HepG2 (cell line): ENCODE measurements around the gene REPIN1. TPM values are rescaled to one million over a fixed set of nuclear protein-coding genes. Genes with fewer than 3 reads are reported as not detected.

Experiments used
- ARID2 ChIP-seq: sonication (generic); formaldehyde crosslinking; IDR thresholded peaks from 2 replicates; pipeline ENCODE4 v1.8.1; 2022; ENCODE audit warnings: mild to moderate bottlenecking, missing genetic modification reagents, borderline replicate concordance
- ERF ChIP-seq: IDR thresholded peaks from 2 replicates; pipeline ENCODE4 v1.6.1; 2018; ENCODE audit warnings: missing biosample characterization, missing genetic modification reagents
- HES4 ChIP-seq: sonication (generic); formaldehyde crosslinking; IDR thresholded peaks from 2 replicates; pipeline ENCODE4 v1.9.0; 2021; ENCODE audit warnings: mild to moderate bottlenecking, missing genetic modification reagents, borderline replicate concordance
- HHEX ChIP-seq: IDR thresholded peaks from 2 replicates; pipeline ENCODE4 v1.6.1; 2016; ENCODE audit warnings: control low read depth
- KLF16 ChIP-seq, 2 experiments: sonication (generic) in 1 of 2; formaldehyde crosslinking in 1 of 2; IDR thresholded peaks; 2 replicates each; pipeline versions ENCODE4 v1.6.1 to v1.8.0; 2016 to 2023; ENCODE audit warnings: missing genetic modification reagents in 2 of 2, missing compliant biosample characterization in 1 of 2
- KMT2A ChIP-seq: sonication (generic); formaldehyde crosslinking; IDR thresholded peaks from 2 replicates; pipeline ENCODE4 v1.4.0; 2020; ENCODE audit warnings: missing genetic modification reagents
- NR2C2 ChIP-seq: sonication (generic); formaldehyde crosslinking; IDR thresholded peaks from 2 replicates; pipeline ENCODE4 v1.4.0; 2020; ENCODE audit warnings: missing genetic modification reagents, mild to moderate bottlenecking, moderate library complexity, borderline replicate concordance
- NR2F1 ChIP-seq, 2 experiments: fragments of 450-650 bp in 1 of 2; formaldehyde crosslinking in 1 of 2; IDR thresholded peaks; 2 replicates each; pipeline versions ENCODE4 v1.5.0 to v1.6.1; 2016 to 2020; ENCODE audit warnings: mild to moderate bottlenecking in 1 of 2, missing compliant biosample characterization in 1 of 2, missing genetic modification reagents in 1 of 2, moderate library complexity in 1 of 2
- SAP130 ChIP-seq: IDR thresholded peaks from 2 replicates; pipeline ENCODE4 v1.6.1; 2016; ENCODE audit warnings: low read depth
- SATB2 ChIP-seq: sonication (generic); formaldehyde crosslinking; IDR thresholded peaks from 2 replicates; pipeline ENCODE4 v1.5.0; 2020; ENCODE audit warnings: missing genetic modification reagents
- SNRNP70 ChIP-seq: fragments of 200-400 bp; formaldehyde crosslinking; IDR thresholded peaks from 2 replicates; pipeline ENCODE4 v1.6.1; 2017; ENCODE audit warnings: mild to moderate bottlenecking, low read depth, low read length, moderate library complexity
- TARDBP ChIP-seq: sonication (generic); formaldehyde crosslinking; IDR thresholded peaks from 2 replicates; pipeline ENCODE4 v1.8.0; 2022; ENCODE audit warnings: mild to moderate bottlenecking, missing genetic modification reagents
- YEATS4 ChIP-seq: sonication (generic); formaldehyde crosslinking; IDR thresholded peaks from 2 replicates; pipeline ENCODE4 v1.4.0; 2020; ENCODE audit warnings: missing genetic modification reagents, borderline replicate concordance
- ZFYVE20 ChIP-seq: sonication (generic); formaldehyde crosslinking; IDR thresholded peaks from 2 replicates; pipeline ENCODE4 v1.8.0; 2023; ENCODE audit warnings: low read depth, mild to moderate bottlenecking, moderate library complexity, missing genetic modification reagents, borderline replicate concordance
- ZMYM3 ChIP-seq: sonication (generic); formaldehyde crosslinking; IDR thresholded peaks from 2 replicates; pipeline ENCODE4 v1.5.1; 2020; ENCODE audit warnings: mild to moderate bottlenecking, missing genetic modification reagents
- ZNF264 ChIP-seq: sonication (generic); formaldehyde crosslinking; IDR thresholded peaks from 2 replicates; pipeline ENCODE4 v1.4.0; 2020; ENCODE audit warnings: missing genetic modification reagents
- ZNF292 ChIP-seq: sonication (generic); formaldehyde crosslinking; IDR thresholded peaks from 2 replicates; pipeline ENCODE4 v1.8.1; 2022; ENCODE audit warnings: mild to moderate bottlenecking, low read depth, missing genetic modification reagents, borderline replicate concordance
- ZNF317 ChIP-seq: sonication (generic); formaldehyde crosslinking; IDR thresholded peaks from 2 replicates; pipeline ENCODE4 v1.5.0; 2020; ENCODE audit warnings: mild to moderate bottlenecking, missing genetic modification reagents
- ZNF619 ChIP-seq: sonication (generic); formaldehyde crosslinking; IDR thresholded peaks from 2 replicates; pipeline ENCODE4 v1.4.0; 2020; ENCODE audit warnings: mild to moderate bottlenecking, missing genetic modification reagents
- ZNF749 ChIP-seq: sonication (generic); formaldehyde crosslinking; IDR thresholded peaks from 2 replicates; pipeline ENCODE4 v1.8.0; 2022; ENCODE audit warnings: mild to moderate bottlenecking, missing genetic modification reagents, moderate library complexity, borderline replicate concordance
- polyA plus RNA-seq, 8 experiments: library from polyadenylated mRNA; depleted of rRNA in 3 of 8; stranded (reverse) in 7 of 8; unstranded in 1 of 8; fragments of >200 nt; fragmentation: Illumina TruSeq in 4 of 8; extraction: Trizol in 4 of 8; gene quantifications; 2 replicates each; pipeline versions ENCODE4 v1.2.1 to v1.2.3, GENCODE V29; 2011 to 2016; ENCODE audit warnings: low read depth in 4 of 8, missing spikeins in 1 of 8, mixed read lengths in 1 of 8; ENCODE audit not compliant: insufficient read depth in 1 of 8
- total RNA-seq, 5 experiments: library from RNA; depleted of rRNA; stranded (reverse); fragments of >200 nt; fragmentation: Illumina TruSeq; extraction: Trizol; gene quantifications; 2 replicates each; pipeline ENCODE4 v1.2.3, GENCODE V29; 2016; ENCODE audit warnings: low read depth in 1 of 5
- TF ChIP-seq, protein P1 (sequence below): sonication (generic); formaldehyde crosslinking; IDR thresholded peaks from 2 replicates; pipeline ENCODE4 v1.4.0; 2020; ENCODE audit warnings: mild to moderate bottlenecking, low read depth, missing genetic modification reagents
- TF ChIP-seq, protein P2 (sequence below): IDR thresholded peaks from 2 replicates; pipeline ENCODE4 v1.6.1; 2016; ENCODE audit warnings: low read depth, missing genetic modification reagents, missing compliant biosample characterization
- TF ChIP-seq, protein P3 (sequence below): sonication (generic); formaldehyde crosslinking; IDR thresholded peaks from 2 replicates; pipeline ENCODE4 v1.5.0; 2020; ENCODE audit warnings: mild to moderate bottlenecking, low read depth, missing genetic modification reagents, borderline replicate concordance

The REPIN1 gene
- total and polyA plus RNA-seq, 2 of the 13 experiments (the other 11 are each of a cell fraction or from before 2014, with no cell fraction given) = 69.9 to 108 TPM

DNA sequence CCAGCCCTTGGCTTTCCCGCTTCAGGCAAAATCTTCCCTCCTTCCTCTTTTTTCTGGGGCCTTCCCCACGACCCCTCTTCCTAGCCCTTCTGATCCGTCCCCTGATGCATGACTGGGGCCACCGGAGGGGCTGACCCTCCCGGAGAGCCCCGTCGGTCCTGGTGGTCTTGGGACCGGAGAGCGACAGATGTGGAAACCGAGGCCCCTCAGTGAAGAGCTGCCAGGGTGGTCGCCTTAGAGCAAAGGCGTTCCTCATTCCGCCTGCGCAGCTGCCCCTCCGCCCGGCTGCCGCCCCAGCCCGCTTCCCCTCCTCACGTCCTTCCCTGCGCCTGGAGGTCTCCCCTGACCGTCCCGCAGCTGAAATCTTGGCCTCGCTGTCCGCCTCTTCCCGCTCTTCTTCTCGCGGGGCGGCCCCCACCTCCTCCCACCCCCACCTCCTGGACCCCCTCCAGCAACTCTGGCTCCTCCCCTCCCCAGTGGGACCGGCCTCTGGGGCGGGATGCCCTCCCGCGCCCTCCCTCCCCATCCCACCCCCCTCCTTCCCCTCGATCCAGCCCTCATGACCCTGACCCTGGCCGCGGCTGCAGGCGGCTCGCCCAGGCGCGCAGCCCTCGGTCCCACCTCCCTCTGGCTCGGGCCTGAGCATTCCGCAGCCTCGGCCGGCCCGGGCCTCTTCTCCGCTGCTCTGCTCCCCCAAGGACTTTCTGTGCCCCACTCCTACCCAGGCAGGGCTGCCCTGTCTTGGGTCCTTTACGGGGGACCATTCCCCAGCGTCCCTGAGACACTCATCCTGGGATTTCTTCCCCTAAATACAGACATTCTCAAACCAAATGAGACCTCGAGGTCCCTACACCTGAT lies 27.1 kb upstream of the REPIN1 start, which contains the start of gene RARRES2 (continued):
- TF ChIP-seq, protein P1, sequence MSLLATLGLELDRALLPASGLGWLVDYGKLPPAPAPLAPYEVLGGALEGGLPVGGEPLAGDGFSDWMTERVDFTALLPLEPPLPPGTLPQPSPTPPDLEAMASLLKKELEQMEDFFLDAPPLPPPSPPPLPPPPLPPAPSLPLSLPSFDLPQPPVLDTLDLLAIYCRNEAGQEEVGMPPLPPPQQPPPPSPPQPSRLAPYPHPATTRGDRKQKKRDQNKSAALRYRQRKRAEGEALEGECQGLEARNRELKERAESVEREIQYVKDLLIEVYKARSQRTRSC (CRISPR knock-in tag) = no peak
- TF ChIP-seq KLF16 (CRISPR knock-in tag; IDR thresholded peaks at IDR 0.05) = peak in 1 of 2 experiments; percentile 62; a peak in 1 of 4 replicates
- no peak for TF ChIP-seq ZNF317 (CRISPR knock-in tag)
- 0 out of 2 replicates have a peak, but pooled peaks have one; percentile 12 for TF ChIP-seq ZMYM3 (CRISPR knock-in tag)
- no peak for TF ChIP-seq ARID2 (CRISPR knock-in tag)
- TF ChIP-seq ERF (CRISPR knock-in tag) = 0 out of 2 replicates have a peak, but pooled peaks have one; percentile 25
- TF ChIP-seq ZNF292 (CRISPR knock-in tag) = no peak
- TF ChIP-seq, protein P2, sequence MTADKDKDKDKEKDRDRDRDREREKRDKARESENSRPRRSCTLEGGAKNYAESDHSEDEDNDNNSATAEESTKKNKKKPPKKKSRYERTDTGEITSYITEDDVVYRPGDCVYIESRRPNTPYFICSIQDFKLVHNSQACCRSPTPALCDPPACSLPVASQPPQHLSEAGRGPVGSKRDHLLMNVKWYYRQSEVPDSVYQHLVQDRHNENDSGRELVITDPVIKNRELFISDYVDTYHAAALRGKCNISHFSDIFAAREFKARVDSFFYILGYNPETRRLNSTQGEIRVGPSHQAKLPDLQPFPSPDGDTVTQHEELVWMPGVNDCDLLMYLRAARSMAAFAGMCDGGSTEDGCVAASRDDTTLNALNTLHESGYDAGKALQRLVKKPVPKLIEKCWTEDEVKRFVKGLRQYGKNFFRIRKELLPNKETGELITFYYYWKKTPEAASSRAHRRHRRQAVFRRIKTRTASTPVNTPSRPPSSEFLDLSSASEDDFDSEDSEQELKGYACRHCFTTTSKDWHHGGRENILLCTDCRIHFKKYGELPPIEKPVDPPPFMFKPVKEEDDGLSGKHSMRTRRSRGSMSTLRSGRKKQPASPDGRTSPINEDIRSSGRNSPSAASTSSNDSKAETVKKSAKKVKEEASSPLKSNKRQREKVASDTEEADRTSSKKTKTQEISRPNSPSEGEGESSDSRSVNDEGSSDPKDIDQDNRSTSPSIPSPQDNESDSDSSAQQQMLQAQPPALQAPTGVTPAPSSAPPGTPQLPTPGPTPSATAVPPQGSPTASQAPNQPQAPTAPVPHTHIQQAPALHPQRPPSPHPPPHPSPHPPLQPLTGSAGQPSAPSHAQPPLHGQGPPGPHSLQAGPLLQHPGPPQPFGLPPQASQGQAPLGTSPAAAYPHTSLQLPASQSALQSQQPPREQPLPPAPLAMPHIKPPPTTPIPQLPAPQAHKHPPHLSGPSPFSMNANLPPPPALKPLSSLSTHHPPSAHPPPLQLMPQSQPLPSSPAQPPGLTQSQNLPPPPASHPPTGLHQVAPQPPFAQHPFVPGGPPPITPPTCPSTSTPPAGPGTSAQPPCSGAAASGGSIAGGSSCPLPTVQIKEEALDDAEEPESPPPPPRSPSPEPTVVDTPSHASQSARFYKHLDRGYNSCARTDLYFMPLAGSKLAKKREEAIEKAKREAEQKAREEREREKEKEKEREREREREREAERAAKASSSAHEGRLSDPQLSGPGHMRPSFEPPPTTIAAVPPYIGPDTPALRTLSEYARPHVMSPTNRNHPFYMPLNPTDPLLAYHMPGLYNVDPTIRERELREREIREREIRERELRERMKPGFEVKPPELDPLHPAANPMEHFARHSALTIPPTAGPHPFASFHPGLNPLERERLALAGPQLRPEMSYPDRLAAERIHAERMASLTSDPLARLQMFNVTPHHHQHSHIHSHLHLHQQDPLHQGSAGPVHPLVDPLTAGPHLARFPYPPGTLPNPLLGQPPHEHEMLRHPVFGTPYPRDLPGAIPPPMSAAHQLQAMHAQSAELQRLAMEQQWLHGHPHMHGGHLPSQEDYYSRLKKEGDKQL (CRISPR knock-in tag) = no peak
- TF ChIP-seq HES4 (CRISPR knock-in tag) = no peak
- no peak for TF ChIP-seq ZFYVE20 (CRISPR knock-in tag)
- TF ChIP-seq ZNF264 (CRISPR knock-in tag) = 0 out of 2 replicates have a peak, but pooled peaks have one; percentile 26
- TF ChIP-seq, protein P3, sequence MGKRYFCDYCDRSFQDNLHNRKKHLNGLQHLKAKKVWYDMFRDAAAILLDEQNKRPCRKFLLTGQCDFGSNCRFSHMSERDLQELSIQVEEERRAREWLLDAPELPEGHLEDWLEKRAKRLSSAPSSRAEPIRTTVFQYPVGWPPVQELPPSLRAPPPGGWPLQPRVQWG (CRISPR knock-in tag) = no peak
- TF ChIP-seq KMT2A (CRISPR knock-in tag) = peak; percentile 61; the same call in 1 of the 2 replicates
- 0 out of 2 replicates have a peak, but pooled peaks have one; percentile 42 for TF ChIP-seq YEATS4 (CRISPR knock-in tag)
- TF ChIP-seq SATB2 (CRISPR knock-in tag) = 0 out of 2 replicates have a peak, but pooled peaks have one; percentile 6
- TF ChIP-seq SAP130 = peak; percentile 59
- TF ChIP-seq TARDBP (CRISPR knock-in tag) = no peak
- TF ChIP-seq SNRNP70 = no peak
- TF ChIP-seq NR2C2 (CRISPR knock-in tag) = 0 out of 2 replicates have a peak, but pooled peaks have one; percentile 8
- no peak for TF ChIP-seq ZNF749
- no peak for TF ChIP-seq HHEX (CRISPR knock-in tag)
- TF ChIP-seq ZNF619 (CRISPR knock-in tag) = no peak
- TF ChIP-seq NR2F1 (CRISPR knock-in tag; IDR thresholded peaks at IDR 0.05) = peak in 1 of 2 experiments; percentile 65; a peak in 1 of 4 replicates
